ENCODE data around the gene ESPL1.
"Not testable (repeated sequence)": the region's sequence is repeated elsewhere in the genome, so short reads cannot be mapped to it uniquely, and the experiment has no call there.

Gene ESPL1

GRCh38 chr12:53265783-53266182 lies 2.3 kb upstream of the ESPL1 start:
- DNase-seq = no peak

DNA sequence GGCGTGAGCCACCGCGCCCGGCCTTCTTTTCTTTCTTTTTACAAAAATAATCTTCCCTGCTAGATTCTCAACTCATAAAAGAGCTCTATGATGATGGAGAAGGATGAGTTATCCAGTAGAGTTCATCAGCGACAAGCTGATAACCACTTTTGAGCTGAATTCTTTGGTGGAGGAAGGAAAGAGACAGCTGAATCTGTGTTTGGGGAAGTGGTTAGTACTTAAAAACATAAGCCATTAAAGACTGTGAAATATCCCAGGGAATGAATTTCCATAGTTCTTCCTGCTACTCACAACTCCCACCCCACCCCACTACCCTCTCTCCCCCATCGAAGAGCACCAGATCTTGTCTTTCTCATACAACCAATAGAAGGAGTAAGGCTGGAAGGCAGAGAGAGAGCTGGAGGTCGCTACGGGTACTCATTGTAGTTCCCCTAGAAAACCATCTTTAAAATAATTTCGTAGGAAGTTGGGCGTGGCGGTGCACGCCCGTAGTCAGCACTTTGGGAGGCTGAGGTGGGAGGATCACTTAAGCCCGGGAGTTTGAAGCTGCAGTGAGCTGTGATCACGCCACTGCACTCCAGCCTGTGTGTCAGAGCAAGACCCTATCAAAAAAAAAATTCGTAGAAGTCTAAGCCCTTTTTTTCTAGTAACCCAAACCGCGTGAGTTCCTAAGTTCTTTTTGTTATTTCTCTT lies 647 bp upstream of the ESPL1 start:
- peak; percentile 17 for DNase-seq

- DNase-seq = no peak
These were observed 797 bp downstream of the ESPL1 start for GRCh38 chr12:53268630-53269562.

DNA sequence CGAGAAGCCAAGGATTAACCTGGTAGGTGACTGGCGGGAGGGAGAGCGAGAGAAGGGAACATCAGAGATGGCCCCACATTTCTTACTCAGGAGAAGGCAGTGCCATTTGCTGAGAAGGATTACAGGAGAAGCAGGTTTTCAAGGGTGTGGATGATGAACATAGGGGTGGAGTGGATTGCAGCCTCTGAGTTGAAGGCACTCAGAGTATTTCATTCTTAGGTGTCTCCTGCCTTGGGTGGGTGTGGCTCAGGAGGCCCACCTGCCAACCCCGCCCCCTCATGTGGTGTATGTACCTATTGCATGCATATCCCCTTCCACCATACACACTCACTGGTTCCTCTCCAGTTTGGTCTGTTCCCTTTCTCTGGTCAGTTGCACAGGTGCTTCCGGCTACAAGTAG lies 6.3 kb downstream of the ESPL1 start:
- no peak for DNase-seq

DNA sequence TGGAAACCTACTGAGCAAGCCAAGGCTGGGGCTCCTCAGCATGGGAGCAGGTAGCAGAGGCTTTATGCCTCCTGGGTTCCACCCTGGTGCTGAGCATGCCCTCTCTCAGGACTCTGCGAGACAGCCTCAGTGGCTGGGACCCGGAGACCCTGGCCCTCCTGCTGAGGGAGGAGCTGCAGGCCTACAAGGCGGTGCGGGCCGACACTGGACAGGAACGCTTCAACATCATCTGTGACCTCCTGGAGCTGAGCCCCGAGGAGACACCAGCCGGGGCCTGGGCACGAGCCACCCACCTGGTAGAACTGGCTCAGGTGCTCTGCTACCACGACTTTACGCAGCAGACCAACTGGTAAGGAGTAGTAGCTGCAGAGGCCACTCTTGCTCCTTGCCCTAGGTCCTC lies 8.4 kb downstream of the ESPL1 start:
- DNase-seq = no peak

DNA sequence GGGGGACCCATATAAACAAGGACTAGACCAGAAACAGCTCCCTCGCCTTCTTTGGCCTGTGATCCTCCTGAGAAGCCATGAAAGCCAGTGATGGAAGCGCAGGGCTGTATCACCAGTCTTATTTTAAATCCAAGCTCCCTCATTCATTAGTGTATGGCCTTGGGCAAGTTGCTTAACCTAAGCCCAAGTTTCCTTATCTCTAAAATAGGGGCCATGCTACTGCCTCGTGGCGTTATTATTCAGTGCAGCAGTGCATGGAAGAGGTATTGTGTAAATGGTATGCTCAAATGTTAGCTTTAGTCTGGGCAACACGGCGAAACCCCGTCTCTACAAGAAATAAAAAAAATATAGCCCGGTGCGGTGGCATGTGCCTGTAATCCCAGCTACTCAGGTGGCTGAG lies 9.9 kb downstream of the ESPL1 start:
- DNase-seq = no peak

- no peak for DNase-seq
These were observed 11.3 kb downstream of the ESPL1 start for GRCh38 chr12:53279283-53279869.

- DNase-seq = no peak
These were observed 11.9 kb downstream of the ESPL1 start for GRCh38 chr12:53279888-53280498.

DNA sequence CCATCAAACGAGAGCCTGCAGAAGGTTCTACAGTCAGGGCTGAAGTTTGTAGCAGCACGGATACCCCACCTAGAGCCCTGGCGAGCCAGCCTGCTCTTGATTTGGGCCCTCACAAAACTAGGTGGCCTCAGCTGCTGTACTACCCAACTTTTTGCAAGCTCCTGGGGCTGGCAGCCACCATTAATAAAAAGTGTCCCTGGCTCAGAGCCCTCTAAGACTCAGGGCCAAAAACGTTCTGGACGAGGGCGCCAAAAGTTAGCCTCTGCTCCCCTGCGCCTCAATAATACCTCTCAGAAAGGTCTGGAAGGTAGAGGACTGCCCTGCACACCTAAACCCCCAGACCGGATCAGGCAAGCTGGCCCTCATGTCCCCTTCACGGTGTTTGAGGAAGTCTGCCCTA lies 18.3 kb downstream of the ESPL1 start:
- no peak for DNase-seq

DNA sequence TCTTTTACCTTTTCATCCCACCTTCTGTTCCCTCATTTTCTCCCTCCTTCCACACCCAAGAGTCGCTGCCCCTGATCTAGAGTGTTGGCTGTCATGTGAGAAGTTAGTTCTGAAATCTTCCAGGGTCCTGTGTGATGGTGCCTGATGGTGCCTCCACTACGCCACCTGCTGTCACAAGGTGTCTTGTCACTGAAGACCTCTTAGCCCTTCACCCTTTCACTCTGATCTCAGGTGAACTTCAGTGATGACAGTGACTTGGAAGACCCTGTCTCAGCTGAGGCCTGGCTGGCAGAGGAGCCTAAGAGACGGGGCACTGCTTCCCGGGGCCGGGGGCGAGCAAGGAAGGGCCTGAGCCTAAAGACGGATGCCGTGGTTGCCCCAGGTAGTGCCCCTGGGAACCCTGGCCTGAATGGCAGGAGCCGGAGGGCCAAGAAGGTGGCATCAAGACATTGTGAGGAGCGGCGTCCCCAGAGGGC lies 19.7 kb downstream of the ESPL1 start:
- DNase-seq = peak; percentile 59

DNA sequence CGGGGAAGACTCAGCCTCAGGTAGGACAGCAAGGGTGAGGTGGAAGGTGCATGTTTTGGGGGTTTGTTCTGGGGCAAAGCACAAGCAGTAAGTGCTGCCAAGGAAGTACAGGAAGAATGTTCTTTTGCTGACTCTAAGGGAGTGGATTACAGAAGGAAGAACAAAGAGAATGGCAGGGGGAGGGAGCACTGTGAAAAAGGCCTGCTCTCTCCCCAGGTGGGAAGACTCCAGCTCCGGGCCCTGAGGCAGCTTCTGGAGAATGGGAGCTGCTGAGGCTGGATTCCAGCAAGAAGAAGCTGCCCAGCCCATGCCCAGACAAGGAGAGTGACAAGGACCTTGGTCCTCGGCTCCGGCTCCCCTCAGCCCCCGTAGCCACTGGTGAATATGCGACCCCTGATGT lies 20.2 kb downstream of the ESPL1 start:
- DNase-seq = no peak

- DNase-seq = no peak
These were observed 21.8 kb downstream of the ESPL1 start for GRCh38 chr12:53289891-53290290.

GRCh38 chr12:53290661-53291060 lies 22.6 kb downstream of the ESPL1 start:
- no peak for DNase-seq

DNA sequence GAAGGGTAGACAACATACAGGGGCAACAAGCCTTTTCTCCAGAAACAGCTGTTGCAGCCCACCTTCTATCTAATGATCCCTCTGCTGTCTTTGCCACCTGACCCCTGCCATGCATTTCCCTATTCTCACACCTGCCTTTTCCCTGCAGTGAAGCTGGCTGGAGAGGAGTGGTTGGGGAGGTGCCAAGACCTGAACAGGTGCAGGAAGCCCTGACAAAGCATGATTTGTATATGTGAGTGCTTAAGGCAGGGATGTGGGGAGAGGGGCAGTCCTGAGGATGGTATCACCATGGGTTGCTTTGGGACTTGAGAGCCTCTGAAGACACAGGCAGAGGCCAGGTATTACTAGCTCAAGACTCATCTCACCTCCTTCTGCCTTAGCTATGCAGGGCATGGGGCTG lies 24.3 kb downstream of the ESPL1 start:
- no peak for DNase-seq

DNA sequence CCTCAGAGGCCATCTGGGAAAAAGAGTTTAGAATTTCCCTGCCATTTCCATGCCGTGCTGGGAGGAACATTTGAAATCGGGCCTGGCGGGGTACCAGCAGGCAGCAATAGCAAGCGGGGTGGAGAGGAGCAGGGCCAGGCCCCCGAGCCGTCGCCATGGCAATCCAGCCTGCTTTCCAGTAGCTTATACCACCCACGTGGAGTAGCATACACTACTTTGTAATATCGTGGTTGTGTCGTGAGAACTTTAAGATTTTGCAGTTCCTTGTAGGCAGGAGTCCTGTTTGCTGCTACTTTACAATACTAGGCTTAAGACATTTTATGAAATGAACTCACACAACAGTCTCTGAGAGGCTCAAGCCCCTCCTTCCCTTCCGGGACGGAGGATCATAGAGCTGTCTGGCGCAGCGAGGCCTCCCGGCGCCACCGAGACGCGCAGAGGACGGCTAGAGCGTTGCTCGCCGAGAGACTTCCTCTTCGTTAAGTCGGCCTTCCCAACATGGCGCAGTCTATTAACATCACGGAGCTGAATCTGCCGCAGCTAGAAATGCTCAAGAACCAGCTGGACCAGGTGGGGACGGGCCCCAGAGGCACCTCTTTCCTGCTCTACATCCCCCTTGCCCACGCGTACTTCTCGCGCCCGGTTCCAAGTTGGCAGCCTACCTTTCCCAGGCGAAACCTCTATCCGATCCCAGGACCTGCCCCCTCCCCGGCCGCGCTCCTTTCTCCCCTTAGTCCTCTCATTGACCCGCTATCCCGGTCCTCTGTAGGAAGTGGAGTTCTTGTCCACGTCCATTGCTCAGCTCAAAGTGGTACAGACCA lies 27.2 kb downstream of the ESPL1 start, which contains the start of gene PFDN5:
TSS of gene PFDN5 (plus strand) at position 473 of the 821 bp plus-strand sequence. CDS start at position 499, 26 bp downstream.
- peak; percentile 81 for DNase-seq

DNA sequence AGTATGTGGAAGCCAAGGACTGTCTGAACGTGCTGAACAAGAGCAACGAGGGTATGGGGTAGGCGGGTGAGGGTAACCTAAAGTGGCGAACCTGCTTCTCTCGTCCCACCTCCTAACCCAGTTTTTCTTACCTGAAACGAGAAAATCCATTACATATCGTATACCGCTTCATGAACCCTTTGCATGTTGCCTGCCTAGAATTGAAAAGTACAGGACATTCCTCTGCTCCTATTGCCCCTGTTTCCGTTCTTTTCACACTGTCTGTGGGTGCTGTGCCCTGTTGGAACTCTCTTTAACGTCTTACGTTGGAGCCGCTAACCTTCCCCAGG lies 27.8 kb downstream of the ESPL1 start:
- DNase-seq = no peak

- DNase-seq = not testable (repeated sequence)
These were observed 29.0 kb downstream of the ESPL1 start for GRCh38 chr12:53297106-53297505.

- no peak for DNase-seq
These were observed 30.1 kb downstream of the ESPL1 start for GRCh38 chr12:53298164-53298563.

DNA sequence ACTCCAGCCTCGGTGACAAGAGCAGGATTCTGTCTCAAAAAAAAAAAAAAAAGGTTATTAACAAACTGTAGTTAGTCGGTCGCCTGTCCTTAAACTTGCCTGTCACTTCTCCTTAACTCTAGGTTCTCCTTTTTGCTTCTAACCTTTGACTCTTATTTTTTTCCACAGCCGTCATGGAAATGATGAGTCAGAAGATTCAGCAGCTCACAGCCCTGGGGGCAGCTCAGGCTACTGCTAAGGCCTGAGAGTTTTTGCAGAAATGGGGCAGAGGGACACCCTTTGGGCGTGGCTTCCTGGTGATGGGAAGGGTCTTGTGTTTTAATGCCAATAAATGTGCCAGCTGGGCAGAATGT lies 31.0 kb downstream of the ESPL1 start:
- DNase-seq = no peak

DNA sequence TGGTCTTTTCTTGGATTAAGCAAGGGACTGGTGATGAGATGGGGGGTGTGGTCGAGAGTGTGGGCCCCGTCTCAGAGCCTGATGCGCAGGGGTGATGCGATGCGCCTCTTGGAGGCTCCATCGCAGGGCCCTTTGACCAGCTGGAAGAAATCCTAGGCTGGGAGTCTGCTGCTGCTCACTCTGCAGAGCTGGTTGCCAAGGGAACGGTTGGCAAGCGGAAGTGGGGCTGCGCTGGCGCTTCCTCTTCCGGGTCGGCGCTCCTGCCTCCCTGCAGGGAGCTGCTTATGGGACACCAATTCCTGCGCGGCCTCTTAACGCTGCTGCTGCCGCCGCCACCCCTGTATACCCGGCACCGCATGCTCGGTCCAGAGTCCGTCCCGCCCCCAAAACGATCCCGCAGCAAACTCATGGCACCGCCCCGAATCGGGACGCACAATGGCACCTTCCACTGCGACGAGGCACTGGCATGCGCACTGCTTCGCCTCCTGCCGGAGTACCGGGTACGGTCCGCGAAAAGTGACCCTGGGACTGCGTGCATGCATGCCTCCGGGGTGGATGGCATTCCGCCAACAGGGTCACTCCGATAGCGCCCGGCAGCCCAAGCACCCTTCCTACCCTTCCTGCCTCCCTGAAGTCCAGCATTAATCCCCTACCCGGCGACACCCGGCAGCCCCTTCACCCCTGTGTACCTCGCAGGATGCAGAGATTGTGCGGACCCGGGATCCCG lies 31.5 kb downstream of the ESPL1 start, which contains the start of gene MYG1:
TSS of gene MYG1 (plus strand) at position 242 of the 727 bp plus-strand sequence. CDS start at position 285, 43 bp downstream.
- peak; percentile 85 for DNase-seq

DNA sequence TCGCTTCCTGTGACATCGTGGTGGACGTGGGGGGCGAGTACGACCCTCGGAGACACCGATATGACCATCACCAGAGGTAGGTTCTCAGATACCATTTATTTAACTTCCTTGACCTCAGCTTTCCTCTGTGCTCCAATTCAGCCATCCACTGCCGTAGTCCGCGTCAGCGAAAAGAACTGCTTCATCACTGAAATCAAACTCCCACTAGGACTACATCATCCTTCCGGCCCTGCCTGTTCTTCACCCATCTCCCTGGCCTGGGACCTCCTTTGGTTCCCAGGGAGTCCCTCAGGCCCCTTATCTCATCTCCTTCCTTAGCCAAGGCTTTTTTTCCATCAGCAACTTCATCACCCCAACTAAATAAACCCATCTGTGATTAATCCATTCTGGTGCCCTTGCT lies 32.1 kb downstream of the ESPL1 start:
- DNase-seq = peak; percentile 21

DNA sequence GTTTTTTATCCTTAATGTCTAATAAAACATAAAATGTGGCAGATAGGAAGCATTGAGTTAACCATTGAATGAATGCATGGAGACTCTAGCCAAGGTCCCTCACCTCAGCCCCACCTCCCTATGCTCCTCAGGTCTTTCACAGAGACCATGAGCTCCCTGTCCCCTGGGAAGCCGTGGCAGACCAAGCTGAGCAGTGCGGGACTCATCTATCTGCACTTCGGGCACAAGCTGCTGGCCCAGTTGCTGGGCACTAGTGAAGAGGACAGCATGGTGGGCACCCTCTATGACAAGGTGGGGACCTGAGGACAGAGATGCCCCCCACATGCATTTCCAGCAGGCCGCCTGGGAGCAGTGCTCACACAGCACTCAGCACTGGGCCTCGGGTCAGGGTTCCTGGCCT lies 34.8 kb downstream of the ESPL1 start:
- DNase-seq = no peak
